HG03108 (cell line): ENCODE data around the gene RHOT1.
"Not testable (repeated sequence)": the region's sequence is repeated elsewhere in the genome, so short reads cannot be mapped to it uniquely, and the experiment has no call there.

Source experiments
- ATAC-seq: cut with Tn5 transposase; IDR thresholded peaks from one replicate; pipeline ENCODE4 v1.9.1; 2021; ENCODE audit warnings: moderate library complexity; ENCODE audit not compliant: unreplicated experiment

The RHOT1 gene

GRCh38 chr17:32158870-32159585, 16.7 kb downstream of the RHOT1 start:
- ATAC-seq: no peak

GRCh38 chr17:32159586-32160438, 17.5 kb downstream of the RHOT1 start:
- ATAC-seq: no peak

- ATAC-seq: no peak
These were observed 18.2 kb downstream of the RHOT1 start for GRCh38 chr17:32160526-32160925.

GRCh38 chr17:32161029-32161428, 18.7 kb downstream of the RHOT1 start:
- ATAC-seq: no peak

DNA sequence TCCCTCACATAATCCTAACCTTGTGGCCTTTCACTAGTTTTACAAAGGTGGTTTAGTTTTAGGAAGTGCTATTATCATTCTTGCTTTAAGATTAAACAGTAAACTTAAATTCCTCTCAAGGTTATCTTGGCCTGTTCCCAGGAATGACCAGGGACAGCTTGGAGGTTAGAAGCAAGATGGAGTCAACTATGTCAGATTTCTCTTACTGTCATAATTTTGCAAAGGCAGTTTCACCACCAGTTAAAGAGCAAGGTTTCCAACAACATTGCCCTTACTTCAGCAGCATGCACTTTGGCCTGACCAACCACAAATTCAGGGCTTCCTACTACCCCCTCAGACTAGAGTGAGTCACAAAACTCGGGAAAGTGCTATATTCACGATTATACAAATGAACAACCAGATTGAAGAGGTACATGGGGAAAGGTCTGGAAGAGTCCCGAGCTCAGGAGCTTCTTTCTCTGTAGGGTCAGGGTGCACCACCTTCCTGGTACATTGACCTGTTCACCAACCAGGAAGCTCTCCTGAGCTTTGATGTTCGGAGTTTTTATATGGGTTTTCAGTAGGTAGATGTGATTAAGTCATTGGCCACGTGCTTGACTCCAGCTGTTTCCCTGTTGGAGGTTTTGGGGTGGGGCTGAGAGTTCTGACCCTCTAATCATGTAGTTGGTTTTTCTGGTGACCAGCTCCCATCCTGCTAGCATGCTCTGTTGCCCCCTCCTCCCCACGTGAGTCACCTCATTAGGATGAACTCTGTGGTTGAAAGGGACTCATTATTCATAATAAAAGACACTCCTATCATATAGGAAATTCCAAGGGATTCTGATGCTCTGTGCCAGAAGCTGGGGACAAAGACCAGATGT, 19.4 kb downstream of the RHOT1 start:
- no peak for ATAC-seq

DNA sequence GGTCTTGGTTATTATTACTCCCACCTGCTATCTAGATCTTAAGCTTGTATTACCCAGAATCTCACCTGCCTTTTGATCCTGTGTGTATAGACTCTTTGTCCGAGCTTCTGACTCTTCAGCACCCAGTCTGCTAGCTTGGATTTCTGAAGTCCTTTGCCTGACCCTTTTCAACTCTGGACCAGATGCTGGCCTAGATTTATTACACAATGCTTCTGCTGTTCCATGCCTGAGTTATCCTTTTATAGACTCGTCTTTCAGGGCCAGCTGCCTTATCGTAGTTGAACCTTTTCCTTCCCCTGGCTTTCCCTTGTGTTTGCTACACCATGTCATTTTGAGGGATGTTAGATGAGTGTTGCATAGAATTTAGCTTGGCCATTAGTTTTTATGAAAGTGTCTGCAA, 32.6 kb downstream of the RHOT1 start:
- no peak for ATAC-seq

DNA sequence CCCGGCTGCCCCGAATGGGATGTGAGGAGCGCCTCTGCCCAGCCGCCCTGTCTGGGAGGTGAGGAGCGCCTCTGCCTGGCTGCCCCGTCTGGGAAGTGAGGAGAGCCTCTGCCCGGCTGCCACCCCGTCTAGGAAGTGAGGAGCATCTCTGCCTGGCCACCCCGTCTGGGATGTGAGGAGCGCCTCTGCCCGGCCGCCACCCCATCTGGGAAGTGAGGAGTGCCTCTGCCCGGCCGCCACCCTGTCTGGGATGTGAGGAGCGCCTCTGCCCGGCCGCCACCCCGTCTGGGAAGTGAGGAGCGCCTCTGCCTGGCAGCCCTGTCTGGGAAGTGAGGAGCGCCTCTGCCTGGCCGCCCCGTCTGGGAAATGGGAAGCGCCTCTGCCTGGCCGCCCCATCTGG, 36.4 kb downstream of the RHOT1 start:
- not testable (repeated sequence) for ATAC-seq

- ATAC-seq: not testable (repeated sequence)
These were observed 36.8 kb downstream of the RHOT1 start for GRCh38 chr17:32179103-32179502.

DNA sequence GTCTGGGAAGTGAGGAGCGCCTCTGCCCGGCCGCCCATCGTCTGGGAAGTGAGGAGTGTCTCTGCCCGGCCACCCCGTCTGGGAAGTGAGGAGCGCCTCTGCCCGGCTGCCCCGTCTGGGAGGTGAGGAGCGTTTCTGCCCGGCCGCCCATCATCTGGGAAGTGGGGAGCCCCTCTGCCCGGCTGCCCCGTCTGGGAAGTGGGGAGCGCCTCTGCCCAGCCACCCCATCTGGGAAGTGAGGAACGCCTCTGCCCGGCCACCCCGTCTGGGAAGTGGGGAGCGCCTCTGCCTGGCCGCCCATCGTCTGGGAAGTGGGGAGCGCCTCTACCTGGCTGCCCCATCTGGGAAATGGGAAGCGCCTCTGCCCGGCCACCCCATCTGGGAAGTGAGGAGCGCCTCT, 37.2 kb downstream of the RHOT1 start:
- ATAC-seq: not testable (repeated sequence)

DNA sequence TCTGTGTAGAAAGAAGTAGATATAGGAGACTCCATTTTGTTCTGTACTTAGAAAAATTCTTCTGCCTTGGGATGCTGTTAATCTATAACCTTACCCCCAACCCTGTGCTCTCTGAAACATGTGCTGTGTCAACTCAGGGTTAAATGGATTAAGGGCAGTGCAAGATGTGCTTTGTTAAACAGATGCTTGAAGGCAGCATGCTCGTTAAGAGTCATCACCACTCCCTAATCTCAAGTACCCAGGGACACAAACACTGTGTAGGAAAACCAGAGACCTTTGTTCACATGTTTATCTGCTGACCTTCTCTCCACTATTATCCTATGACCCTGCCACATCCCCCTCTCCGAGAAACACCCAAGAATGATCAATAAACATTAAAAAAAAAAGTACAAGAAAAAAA, 38.0 kb downstream of the RHOT1 start:
- ATAC-seq: not testable (repeated sequence)

GRCh38 chr17:32185875-32186274, 43.6 kb downstream of the RHOT1 start:
- no peak for ATAC-seq

DNA sequence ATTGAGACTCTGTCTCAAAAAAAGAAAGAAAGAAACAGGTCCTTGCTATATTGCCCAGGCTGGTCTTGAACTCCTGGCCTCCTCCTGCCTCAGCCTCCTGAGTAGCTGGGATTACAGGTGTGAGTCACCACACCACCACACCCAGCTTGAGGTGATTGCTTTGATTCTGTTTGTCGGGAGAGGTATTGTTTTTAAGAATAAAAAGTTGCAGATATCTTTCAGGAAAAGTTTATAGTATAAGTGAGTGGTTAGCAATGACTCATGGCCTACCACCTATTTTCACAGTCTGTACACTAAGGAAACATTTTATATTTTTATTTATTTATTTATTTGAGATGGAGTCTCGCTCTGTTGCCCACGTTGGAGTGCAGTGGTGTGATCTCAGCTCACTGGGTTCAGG, 45.0 kb downstream of the RHOT1 start:
- ATAC-seq: no peak

DNA sequence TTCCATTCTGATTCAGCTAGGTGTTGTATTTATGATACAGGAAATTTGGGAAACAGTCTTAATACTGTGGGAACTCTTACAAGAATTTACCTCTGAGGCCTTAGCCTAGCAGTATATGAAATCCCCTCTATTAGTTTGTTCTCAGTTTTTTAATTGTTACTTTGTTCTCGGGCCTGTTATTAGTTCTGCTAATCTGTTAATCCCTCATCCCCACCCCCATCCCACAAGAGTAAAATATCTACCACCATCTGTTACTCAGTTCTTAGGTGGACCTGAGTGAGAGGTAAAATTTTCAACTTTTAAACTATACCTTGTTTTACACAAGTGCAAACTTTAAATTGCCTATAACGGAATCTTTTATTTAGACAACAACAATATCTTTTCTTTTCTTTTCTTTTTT, 47.0 kb downstream of the RHOT1 start:
- ATAC-seq: no peak

DNA sequence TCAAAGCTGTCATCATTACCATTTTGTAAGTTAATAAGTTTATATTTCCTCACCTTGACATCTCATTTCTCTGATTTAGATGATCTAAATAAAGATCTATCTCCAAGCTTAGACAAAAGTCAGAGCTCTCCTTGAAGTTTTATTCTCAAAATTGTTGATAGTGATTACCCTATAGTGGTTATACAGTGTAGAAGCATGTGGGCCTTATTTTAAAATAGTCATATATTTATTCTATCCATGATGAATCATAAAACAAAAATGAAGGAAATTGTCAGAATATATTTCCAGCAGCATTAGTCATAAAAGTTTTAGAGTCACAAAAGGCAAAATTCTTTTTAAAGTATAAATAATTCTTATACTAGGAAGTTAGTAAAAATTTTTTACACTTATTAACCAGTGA, 49.0 kb downstream of the RHOT1 start:
- ATAC-seq: no peak

DNA sequence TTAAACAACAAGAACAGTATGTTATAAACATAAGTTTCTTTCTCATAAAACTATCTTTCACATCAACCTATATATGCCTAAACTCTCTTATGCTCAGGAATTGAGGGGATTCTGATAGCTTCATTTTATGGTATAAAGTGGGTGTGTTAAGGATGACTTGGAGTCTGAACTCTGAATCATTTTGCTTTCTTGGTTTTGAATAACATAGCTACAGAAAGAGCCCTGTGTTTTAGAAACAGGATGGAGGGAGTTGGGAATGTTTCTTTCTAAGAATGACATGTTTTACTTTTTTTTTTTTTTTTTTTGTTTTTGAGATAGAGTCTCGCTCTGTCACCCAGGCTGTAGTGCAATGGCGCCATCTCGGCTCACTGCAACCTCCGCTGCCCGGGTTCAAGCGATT, 50.1 kb downstream of the RHOT1 start:
- ATAC-seq: no peak

DNA sequence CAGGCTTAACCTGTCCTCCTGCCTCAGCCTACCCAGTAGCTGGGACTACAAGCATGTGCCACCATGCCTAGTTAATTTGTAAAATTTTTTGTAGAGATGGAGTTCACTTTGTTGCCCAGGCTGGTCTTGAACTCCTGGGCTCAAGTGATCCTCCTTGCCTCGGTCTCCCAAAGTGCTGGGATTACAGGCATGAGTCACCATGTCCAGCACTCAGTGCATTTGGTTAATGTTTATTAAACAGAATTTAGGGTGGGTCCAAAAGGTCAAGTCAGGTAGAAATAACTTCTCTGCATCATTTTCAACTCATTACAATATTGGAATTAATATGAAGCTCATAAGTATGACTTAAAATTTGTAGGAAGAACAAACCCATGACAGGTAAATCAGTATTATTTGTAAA, 55.7 kb downstream of the RHOT1 start:
- ATAC-seq: no peak

- ATAC-seq: no peak
These were observed 64.6 kb downstream of the RHOT1 start for GRCh38 chr17:32206861-32207260.

DNA sequence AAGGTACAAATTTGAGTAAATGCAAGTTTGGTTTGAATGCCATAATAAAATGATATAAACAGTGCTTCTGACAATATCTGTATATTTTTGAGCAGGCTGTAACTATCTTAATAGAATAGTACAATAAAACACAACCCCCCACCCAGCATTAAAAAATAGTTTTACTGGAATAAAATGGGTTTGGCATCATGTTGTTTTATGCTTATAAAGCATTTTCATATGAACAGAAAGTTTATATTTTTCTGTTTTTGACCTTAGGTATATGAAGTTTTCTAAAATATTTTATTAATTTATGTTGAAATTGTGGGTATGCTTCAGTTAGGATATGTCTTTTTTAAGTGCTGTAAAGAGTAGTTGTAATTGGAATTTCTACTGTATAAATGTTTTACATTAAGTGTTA, 66.1 kb downstream of the RHOT1 start:
- ATAC-seq: no peak

DNA sequence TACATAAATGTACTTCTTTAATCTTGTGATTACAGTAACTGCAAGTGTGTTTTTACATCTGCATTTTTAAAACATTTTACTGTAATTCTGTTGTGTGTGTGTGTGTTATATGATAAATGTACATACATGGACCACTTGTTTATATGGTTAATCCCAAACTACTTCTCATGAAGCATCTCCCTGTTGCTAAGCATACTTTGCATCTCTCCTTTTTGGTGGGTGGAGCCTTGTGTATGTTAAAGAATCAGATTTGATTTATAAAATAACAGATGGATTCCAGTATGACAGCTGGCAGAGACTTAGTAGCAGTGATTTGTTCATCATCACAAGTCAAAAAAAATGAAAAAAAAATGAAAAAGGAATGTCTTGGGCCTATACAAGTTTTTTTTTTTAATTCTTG, 67.3 kb downstream of the RHOT1 start:
- ATAC-seq: no peak

DNA sequence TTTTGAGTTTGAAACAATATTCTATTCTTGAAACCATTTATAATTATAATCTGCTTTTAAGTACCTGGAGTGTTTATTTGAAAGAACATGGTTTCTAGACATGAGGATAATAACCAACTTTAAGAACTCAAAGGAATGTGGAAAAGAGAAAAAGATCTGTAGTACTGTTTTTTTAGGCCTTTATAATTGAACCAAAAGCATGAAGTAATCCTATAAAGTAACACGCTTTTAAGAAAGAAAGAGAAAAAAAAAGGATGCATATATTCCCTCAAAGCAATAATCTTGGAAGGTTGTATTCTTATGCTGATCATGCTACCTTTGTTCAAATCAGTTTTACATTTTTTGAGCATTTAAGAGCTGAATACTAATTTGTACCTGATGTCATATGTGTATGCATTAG, 69.4 kb downstream of the RHOT1 start:
- no peak for ATAC-seq

DNA sequence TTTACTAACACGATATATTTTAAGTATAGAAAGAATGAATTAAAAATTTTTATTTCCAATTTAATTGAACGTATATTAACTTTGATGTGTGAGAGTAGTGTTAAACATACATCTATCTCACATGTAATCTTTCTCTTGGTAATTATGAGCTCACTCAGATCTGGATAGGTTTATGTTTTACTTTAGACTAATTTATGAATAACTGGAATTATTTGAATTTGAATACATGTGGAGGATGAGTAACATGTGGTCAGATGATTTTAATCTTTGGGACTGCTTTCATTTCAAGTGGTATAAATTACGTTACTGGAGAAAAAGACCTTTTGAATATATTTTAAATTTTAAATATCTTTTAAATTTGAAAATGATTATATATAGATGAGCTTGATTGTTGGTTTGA, 73.4 kb downstream of the RHOT1 start:
- ATAC-seq: no peak
